DMS 273 treated with DMSO at 0.1 percent for 48 hours (cell line): Measurements from ENCODE around the gene ASTN2.
"Not testable (repeated sequence)": the region's sequence is repeated elsewhere in the genome, so short reads cannot be mapped to it uniquely, and the experiment has no call there.

Experiments used
- DNase-seq: peaks from one replicate; lab custom pipeline; 2025; lab: John Stamatoyannopoulos, UW

Gene ASTN2

DNA sequence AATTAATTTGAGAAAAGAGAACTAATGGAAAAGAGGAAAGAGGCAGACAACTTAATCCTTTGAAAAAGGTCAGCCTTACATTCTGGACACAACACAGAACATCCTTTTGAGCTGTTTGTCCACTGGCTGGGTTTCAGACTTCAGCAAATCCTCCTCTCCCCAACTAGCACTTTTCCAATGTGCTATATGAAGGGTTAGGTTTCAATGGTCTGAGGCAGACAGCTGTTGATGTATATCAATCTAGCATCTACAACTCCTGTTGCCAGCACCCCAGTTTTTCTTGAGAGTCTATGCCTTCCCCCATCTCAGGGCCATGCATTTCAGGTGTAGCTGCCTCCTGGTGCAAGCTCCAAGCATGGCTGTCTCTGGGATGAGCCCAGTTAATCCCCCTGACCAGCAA lies 553.5 kb downstream of the ASTN2 start:
- DNase-seq = no peak

DNA sequence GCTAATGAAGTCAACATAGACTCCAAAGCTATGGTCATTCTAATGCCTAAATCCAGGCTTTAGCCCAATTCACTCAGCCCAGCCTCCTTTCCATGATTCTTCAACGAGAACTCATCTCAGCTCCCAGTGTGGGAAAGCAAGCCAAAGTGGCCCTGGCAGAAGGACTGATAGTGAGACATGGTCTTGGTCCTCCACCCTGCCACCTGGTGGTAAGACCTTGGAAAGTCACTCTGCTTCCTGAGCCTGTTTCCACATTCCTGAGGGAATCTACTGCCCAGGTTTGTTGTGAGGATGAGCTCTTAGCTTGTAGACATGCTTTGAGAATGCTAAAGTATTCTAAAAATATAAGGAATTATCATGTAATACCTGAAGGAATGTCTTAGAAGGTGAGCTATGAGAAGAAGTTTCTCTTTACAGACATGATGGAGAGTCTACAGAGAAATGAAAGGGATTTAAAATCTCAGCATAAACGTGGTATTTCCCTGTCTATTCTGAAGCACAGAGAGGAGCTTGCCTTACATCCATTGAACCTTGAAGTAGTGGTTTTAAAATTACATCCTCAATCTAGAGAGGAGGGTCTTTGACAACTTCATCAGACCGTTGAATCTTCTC lies 554.2 kb downstream of the ASTN2 start:
- no peak for DNase-seq

DNA sequence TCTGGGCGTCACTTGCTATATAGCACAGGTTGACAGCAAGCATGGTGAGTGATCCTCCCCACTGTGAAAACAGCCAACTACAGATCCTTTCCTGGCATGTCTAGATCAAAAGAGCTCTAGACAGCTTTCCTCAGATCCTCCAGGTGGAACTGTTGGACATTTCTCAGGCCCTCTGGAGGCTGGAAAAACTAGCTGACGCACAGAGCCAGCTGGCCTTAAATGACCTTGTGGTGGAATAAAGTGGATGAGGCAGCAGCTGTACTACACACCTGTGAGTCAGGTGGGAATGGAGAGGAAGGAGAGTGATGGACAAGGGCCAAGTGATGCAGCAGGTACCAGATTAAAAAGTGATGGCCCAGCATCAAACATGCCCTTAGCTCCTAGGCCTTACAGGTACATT lies 555.1 kb downstream of the ASTN2 start:
- DNase-seq = no peak

DNA sequence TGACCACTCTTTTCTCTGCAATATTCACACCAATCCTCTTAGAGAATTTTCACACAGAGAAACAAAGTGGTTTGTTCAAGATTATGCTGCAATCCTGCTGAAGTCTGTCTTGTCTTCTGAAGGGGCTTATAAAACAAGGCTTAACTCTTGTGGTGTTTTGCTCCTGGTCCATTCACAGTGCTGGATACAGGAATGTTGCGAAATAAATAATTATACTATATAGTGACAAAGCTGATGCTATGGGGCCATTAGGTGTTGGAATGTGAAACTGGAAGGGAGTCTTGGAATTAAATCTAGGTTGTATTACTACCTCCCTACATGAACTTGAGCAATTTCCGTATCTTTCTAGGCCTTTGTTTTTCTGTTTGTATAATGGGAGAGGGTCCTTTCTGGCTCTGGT lies 557.5 kb downstream of the ASTN2 start:
- no peak for DNase-seq

- DNase-seq = peak; percentile 32
Observed at GRCh38 chr9:116855881-116856662, 558.8 kb downstream of the ASTN2 start.

GRCh38 chr9:116849721-116850120 lies 565.1 kb downstream of the ASTN2 start:
- no peak for DNase-seq

- peak; percentile 55 for DNase-seq
Observed at GRCh38 chr9:116844621-116845020, 570.2 kb downstream of the ASTN2 start.

DNA sequence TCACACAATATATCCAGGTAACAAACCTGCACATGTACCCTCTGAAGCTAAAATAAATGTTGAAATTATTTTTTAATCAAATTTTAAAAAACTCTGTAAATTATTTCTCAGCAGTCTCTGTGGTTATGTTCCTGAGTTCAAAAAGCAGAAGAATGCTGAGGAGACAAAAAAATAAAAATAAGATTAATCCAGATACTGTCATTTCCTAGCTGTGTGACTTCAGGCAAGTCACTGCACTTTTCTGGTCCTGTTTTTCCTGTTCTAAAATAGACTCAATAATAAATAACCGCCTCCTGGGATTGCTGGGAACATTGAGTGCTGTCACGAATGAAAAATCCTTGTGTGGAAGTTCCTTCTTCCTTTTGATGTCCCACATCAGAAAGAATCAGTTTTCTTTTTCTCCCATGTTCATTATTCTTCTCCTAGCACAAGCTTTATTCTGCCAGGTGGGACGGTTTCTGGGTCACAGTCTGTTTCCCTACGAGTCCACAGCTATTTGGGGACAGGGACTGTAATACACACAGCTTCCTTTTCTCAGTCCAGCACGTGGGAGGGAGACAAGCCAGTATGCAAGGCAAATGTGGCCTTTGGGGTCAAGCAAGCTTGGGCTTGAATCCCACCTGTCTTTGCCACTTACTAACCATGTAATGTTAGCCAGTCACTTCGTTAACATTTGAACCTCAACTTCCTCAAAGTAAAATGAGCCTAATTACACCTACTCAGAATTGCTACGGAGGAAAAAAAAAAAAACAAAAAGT lies 570.8 kb downstream of the ASTN2 start:
- DNase-seq = peak; percentile 46

GRCh38 chr9:116842658-116843057 lies 572.2 kb downstream of the ASTN2 start:
- DNase-seq = no peak

GRCh38 chr9:116838468-116838867 lies 576.4 kb downstream of the ASTN2 start:
- DNase-seq = not testable (repeated sequence)

- peak; percentile 11 for DNase-seq
Observed at GRCh38 chr9:116837018-116837989, 577.6 kb downstream of the ASTN2 start.

GRCh38 chr9:116830321-116830720 lies 584.5 kb downstream of the ASTN2 start:
- DNase-seq = not testable (repeated sequence)

- DNase-seq = no peak
Observed at GRCh38 chr9:116821633-116822229, 593.1 kb downstream of the ASTN2 start.

DNA sequence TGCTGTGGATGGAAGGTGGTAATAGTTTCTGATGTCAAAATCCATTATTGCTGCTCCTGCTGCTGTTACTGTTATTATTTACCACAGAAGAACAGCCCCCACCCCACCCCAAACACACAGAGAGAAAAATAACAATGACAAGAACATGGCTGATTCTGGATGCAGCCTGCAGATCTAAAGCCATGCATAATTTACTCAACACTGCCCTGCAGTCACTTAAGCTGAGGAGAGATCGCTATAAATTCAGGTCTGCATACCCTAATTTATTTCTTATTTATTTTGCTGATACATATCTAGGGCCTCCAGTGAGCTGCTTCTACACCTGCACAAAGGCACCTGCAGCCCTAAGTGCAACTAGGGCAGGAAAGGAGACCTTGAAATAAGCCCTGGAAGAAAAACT lies 595.7 kb downstream of the ASTN2 start:
- no peak for DNase-seq

GRCh38 chr9:116817762-116818161 lies 597.1 kb downstream of the ASTN2 start:
- no peak for DNase-seq

DNA sequence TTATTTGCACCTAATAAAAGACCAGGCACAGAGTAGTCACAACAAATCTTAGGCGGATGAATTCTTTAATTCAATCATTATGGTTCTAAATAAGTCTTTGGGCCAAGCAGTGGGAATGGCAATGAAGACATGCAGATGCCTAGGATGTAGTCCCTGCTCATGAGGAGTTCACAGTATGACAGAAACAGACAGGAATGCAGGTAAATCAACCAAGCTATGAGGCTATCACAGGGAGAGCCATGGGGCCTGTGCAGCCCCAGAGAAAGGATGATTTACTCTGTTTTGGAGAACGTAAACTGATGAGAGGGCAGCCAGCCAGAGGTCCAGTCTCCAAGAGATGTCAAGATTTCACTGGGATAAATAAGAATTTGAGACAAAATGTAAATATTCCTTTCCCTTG lies 598.4 kb downstream of the ASTN2 start:
- DNase-seq = no peak

DNA sequence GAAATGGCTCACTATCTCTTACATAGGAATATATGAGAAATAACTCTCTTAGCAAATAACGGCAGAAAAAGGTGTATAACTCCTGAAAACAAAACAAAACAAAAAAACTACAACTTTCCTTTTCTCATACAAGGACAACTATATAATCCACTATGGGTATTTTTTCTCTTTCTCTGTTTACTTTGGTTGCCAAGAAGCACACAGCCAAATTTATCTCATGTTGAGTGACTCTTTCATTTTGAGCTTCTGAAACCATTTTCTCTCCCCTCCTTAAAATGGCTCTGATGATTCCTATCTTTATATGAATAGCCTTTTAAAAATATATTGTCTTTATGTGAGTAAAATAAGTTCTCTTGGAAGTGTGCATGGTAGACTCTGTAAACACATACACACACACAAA lies 599.0 kb downstream of the ASTN2 start:
- no peak for DNase-seq

- DNase-seq = no peak
Observed at GRCh38 chr9:116813031-116813300, 601.9 kb downstream of the ASTN2 start.

- no peak for DNase-seq
Observed at GRCh38 chr9:116812231-116813030, 602.4 kb downstream of the ASTN2 start.

DNA sequence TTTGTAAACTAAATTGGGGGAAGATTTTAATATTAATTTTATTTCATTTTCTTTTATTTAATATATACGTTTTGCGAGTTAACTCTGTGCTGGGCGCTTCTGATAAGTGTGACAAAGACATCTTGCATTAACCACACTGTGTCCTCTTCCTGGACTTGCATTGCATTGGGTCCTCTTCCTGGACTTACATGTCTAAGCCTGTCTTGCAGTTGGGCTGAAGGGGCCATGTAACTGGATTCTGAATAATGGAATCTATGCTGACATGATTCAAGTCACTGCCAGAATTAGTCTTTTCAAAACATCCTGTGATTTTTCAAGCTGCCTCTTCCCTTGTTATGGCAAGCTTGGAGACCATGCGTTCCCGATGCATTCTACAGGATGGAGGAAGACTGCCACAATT lies 605.2 kb downstream of the ASTN2 start:
- no peak for DNase-seq

DNA sequence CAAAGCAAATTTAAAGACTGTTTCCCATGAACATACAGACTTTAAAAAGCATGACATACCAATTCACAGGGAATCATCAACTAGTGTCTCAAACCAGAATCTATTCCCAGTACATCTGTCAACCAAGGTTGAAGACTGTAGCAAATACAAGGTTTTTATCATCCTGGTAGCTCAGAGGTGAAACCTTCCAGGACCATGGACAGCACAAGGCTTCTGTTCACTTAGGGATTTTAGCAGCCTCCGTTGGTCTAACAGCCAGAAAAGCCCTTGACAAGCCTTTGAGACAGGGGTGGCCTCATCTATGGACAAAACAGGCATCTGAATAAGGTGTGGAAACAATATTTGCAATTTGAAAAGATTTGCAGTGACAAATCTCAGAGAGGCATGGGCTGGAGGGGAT lies 608.8 kb downstream of the ASTN2 start:
- DNase-seq = no peak
